ENCODE measurements around the gene MED20.

- no peak for TF ChIP-seq POLR2A (IDR thresholded peaks at IDR 0.05)
- no peak for TF ChIP-seq CTCF (IDR thresholded peaks at IDR 0.05)
Measured at GRCh38 chr6:41929924-41930323, 9.0 kb upstream of the MED20 start.

Measured in uterus (tissue), 2 donors.